Nephron progenitor cell (in vitro differentiated cells): ENCODE data around the gene MGAT4C.
"Not testable (repeated sequence)": the region's sequence is repeated elsewhere in the genome, so short reads cannot be mapped to it uniquely, and the experiment has no call there.

Source experiments
- DNase-seq: peaks from one replicate; pipeline ENCODE4 v3.0.0; 2021
- H3K27ac Mint-ChIP-seq: 2 replicates; pipeline ENCODE4 v1.8.0; 2021; ENCODE audit warnings: mild to moderate bottlenecking, moderate library complexity, mixed read lengths
- H3K27me3 Mint-ChIP-seq: 2 replicates; pipeline ENCODE4 v1.8.0; 2021; ENCODE audit warnings: mild to moderate bottlenecking, low read depth, mixed read lengths; ENCODE audit not compliant: poor library complexity
- H3K36me3 Mint-ChIP-seq: 2 replicates; pipeline ENCODE4 v1.8.0; 2021; ENCODE audit warnings: low read depth, mixed read lengths
- H3K4me1 Mint-ChIP-seq: 2 replicates; pipeline ENCODE4 v1.8.0; 2021; ENCODE audit warnings: mixed read lengths
- H3K4me3 Mint-ChIP-seq: 2 replicates; pipeline ENCODE4 v1.8.0; 2021; ENCODE audit warnings: mild to moderate bottlenecking, moderate library complexity, mixed read lengths
- H3K9me3 Mint-ChIP-seq: 2 replicates; pipeline ENCODE4 v1.8.0; 2021; ENCODE audit warnings: mild to moderate bottlenecking, moderate library complexity, mixed read lengths
- TF ChIP-seq, protein P1 (sequence below): fragments of 200-600 bp; sonication (generic); IDR thresholded peaks from 2 replicates; pipeline ENCODE4 v1.5.0; 2021; ENCODE audit warnings: antibody characterized with exemption

The MGAT4C gene

DNA sequence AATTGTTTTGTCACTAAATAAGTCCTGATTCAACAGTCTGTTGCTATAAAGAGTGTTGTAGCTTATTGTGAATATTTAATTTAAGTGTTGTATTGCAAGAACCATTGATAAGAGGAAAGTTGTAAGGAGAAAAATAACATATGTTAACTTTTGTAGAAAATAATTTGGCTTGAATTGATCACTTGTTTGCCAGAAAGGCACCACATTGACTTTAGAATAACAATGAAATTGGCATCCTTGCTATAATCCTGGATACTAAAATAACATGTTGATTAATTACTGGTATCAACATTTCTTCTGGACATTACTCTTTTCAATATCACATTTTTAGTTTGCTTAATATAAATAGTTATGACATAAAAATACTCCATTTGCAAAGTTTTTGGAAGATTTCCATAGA lies 159.0 kb downstream of the MGAT4C start:
- peaks cover 5% of the 10 kb centered on the region for H3K4me1 Mint-ChIP-seq
- H3K27ac Mint-ChIP-seq: no peak overlapping the region
- DNase-seq: no peak
- H3K4me3 Mint-ChIP-seq: no peak overlapping the region
- no peaks in the 10 kb centered on the region for H3K36me3 Mint-ChIP-seq
- H3K27me3 Mint-ChIP-seq: no peaks in the 10 kb centered on the region
- no peaks in the 10 kb centered on the region for H3K9me3 Mint-ChIP-seq
- TF ChIP-seq, protein P1, sequence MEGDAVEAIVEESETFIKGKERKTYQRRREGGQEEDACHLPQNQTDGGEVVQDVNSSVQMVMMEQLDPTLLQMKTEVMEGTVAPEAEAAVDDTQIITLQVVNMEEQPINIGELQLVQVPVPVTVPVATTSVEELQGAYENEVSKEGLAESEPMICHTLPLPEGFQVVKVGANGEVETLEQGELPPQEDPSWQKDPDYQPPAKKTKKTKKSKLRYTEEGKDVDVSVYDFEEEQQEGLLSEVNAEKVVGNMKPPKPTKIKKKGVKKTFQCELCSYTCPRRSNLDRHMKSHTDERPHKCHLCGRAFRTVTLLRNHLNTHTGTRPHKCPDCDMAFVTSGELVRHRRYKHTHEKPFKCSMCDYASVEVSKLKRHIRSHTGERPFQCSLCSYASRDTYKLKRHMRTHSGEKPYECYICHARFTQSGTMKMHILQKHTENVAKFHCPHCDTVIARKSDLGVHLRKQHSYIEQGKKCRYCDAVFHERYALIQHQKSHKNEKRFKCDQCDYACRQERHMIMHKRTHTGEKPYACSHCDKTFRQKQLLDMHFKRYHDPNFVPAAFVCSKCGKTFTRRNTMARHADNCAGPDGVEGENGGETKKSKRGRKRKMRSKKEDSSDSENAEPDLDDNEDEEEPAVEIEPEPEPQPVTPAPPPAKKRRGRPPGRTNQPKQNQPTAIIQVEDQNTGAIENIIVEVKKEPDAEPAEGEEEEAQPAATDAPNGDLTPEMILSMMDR: no peak

DNA sequence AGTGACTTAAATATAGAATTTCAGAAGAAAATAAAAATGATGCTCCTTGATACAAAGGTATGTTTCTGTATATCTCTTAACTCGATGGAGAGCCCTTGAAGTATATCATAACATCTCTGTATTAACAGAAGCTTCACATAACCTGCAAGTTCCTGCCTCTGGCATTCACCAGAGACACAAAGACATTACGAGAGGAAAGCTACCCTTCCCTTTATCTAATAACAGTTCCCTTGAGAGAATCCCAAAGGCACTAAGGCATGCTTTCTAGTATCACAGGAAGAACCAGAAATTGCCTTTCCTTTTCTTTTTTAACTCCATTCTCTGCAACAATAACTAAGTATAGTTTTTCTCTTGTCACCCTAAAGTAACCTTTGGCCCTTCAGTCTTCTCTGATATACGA lies 164.5 kb downstream of the MGAT4C start:
- Mint-ChIP-seq H3K4me1 (peaks cover 5% of the 10 kb centered on the region), H3K36me3 (no peaks in the 10 kb centered on the region), H3K27me3 (no peaks in the 10 kb centered on the region), H3K4me3 (no peak overlapping the region), H3K27ac (no peak overlapping the region), H3K9me3 (no peaks in the 10 kb centered on the region)
- TF ChIP-seq, protein P1: no peak
- no peak for DNase-seq

DNA sequence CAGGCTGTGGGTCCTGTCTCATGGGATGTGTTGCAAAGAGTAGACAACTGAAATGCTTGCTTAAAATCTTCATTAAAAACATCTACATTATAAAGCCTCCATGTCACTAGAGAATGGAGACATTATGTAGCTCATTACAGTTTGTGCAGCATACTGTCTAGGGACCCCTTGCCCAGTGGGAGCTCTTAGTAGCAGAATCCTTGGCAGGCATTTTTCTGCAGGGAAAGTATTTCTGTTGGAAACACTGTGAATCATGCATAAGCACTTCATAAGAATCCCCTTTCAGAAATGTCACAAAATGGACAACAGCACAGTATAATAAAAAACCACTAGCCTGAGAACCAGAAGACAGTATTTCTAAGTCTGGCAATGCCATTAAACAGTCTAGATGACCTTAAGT lies 174.3 kb downstream of the MGAT4C start:
- Mint-ChIP-seq H3K9me3 (no peaks in the 10 kb centered on the region), H3K27me3 (no peaks in the 10 kb centered on the region), H3K27ac (no peak overlapping the region), H3K4me1 (peaks cover 9% of the 10 kb centered on the region), H3K4me3 (no peak overlapping the region), H3K36me3 (no peaks in the 10 kb centered on the region)
- TF ChIP-seq, protein P1: no peak
- no peak for DNase-seq

DNA sequence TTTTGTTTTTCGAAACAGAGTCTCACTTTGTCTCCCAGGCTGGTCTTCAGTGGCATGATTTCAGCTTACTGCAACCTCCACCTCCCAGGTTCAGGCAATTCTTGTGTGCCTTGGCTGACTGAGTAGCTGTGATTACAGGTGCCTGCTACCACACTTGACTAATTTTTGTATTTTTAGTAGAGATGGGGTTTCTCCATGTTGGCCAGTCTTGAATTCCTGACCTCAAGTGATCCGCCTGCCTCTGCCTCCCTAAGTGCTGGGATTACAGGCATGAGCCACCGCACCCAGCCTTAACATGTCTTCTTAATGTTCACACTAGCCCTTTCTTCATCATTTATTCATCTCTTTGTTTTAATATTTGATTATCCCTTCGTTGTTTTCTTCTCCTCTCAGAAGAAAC lies 197.1 kb downstream of the MGAT4C start:
- not testable (repeated sequence) for H3K27ac Mint-ChIP-seq

DNA sequence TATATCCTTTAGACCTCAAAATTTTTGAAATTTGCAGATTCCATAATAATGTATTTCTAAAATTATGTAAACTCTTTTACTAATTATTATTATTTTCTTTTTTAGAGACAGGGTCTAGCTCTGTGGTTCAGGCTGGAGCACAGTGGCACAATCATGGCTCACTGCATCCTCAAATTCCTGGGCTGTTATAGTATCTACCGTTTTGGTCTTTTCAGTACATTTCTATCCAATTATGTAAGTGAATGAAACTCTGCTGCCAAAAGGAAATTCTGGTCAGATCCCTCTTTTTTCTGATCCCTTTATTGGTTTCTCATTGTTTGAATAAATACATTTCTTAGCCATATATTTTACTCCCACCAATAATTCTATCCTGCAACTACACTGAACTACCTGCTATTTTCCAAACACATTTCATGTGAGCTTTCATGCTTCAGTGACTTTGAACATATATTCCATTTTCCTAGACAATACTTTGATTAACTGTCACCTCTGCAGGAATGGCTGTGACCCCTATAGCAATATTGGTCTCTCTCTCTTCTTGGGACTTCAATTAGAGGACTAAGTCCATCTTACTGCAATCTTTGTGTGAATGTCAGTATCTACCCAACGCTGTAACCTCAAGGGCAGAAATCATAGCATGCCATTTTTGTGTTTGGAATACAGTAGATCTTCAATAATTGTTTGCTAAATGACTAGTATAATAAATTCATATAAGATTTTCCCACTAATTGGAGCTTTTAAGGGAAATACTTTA lies 198.9 kb downstream of the MGAT4C start:
- Mint-ChIP-seq H3K27me3 (peaks cover 7% of the 10 kb centered on the region), H3K27ac (no peak overlapping the region), H3K36me3 (no peaks in the 10 kb centered on the region), H3K4me1 (no peaks in the 10 kb centered on the region), H3K9me3 (peaks cover 9% of the 10 kb centered on the region), H3K4me3 (no peak overlapping the region)
- DNase-seq: no peak
- TF ChIP-seq, protein P1: no peak

More for the DNA sequence above, 197.1 kb downstream of the MGAT4C start:
- H3K4me1 Mint-ChIP-seq, DNase-seq, H3K4me3 Mint-ChIP-seq, H3K27me3 Mint-ChIP-seq, H3K36me3 Mint-ChIP-seq: not testable (repeated sequence)
- peaks cover 21% of the 10 kb centered on the region for H3K9me3 Mint-ChIP-seq

DNA sequence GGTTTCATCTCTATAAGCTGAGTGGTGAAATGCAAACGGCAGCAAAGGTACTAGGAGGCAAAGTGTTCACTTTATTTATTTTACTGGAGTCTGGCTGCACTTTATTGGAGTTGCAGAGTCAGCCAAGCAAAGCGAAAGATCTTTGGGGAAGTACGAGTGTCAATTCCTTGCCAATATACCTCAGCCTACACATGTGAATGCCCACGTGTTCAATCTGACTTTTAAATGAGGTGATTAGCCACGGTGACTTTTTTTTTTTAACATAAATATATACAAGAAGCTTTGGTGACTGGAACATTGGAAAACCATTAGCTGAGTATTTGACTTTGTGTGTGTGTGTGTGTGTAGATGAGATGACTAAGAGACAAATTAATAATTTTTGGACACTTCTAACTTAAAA lies 203.3 kb downstream of the MGAT4C start:
- no peak for DNase-seq
- Mint-ChIP-seq H3K9me3 (no peaks in the 10 kb centered on the region), H3K4me3 (no peak overlapping the region), H3K36me3 (no peaks in the 10 kb centered on the region), H3K4me1 (no peaks in the 10 kb centered on the region), H3K27ac (no peak overlapping the region), H3K27me3 (no peaks in the 10 kb centered on the region)
- TF ChIP-seq, protein P1: no peak
